ENCODE data around the gene PTPN13.
"Not testable (repeated sequence)": the region's sequence is repeated elsewhere in the genome, so short reads cannot be mapped to it uniquely, and the experiment has no call there.

PTPN13 gene

GRCh38 chr4:86641516-86642090, 47.5 kb downstream of the PTPN13 start:
- DNase-seq: no peak

GRCh38 chr4:86644892-86645291, 50.8 kb downstream of the PTPN13 start:
- no peak for DNase-seq

- DNase-seq: no peak
Measured at GRCh38 chr4:86652332-86652932, 58.3 kb downstream of the PTPN13 start.

GRCh38 chr4:86653237-86653865, 59.2 kb downstream of the PTPN13 start:
- DNase-seq: peak in 1 of 2 donors; percentile 10

- not testable (repeated sequence) for DNase-seq
Measured at GRCh38 chr4:86656781-86657180, 62.7 kb downstream of the PTPN13 start.

GRCh38 chr4:86657382-86657781, 63.3 kb downstream of the PTPN13 start:
- DNase-seq: no peak

GRCh38 chr4:86657910-86658309, 63.8 kb downstream of the PTPN13 start:
- DNase-seq: no peak

GRCh38 chr4:86660401-86660800, 66.3 kb downstream of the PTPN13 start:
- DNase-seq: no peak

GRCh38 chr4:86661006-86661405, 66.9 kb downstream of the PTPN13 start:
- no peak for DNase-seq

- DNase-seq: no peak
Measured at GRCh38 chr4:86661418-86661817, 67.3 kb downstream of the PTPN13 start.

GRCh38 chr4:86664959-86665358, 70.8 kb downstream of the PTPN13 start:
- no peak for DNase-seq

GRCh38 chr4:86670298-86670697, 76.2 kb downstream of the PTPN13 start:
- DNase-seq: no peak

- no peak for DNase-seq
Measured at GRCh38 chr4:86670756-86671155, 76.6 kb downstream of the PTPN13 start.

- no peak for DNase-seq
Measured at GRCh38 chr4:86675548-86675947, 81.4 kb downstream of the PTPN13 start.

GRCh38 chr4:86678796-86679195, 84.7 kb downstream of the PTPN13 start:
- no peak for DNase-seq

GRCh38 chr4:86679441-86679840, 85.3 kb downstream of the PTPN13 start:
- no peak for DNase-seq

- DNase-seq: no peak
Measured at GRCh38 chr4:86683167-86683566, 89.1 kb downstream of the PTPN13 start.

GRCh38 chr4:86683983-86684382, 89.9 kb downstream of the PTPN13 start:
- DNase-seq: no peak

GRCh38 chr4:86685401-86685800, 91.3 kb downstream of the PTPN13 start:
- no peak for DNase-seq

GRCh38 chr4:86686741-86687140, 92.6 kb downstream of the PTPN13 start:
- no peak for DNase-seq

- DNase-seq: no peak
Measured at GRCh38 chr4:86688026-86688425, 93.9 kb downstream of the PTPN13 start.

- DNase-seq: no peak
Measured at GRCh38 chr4:86704601-86705000, 110.5 kb downstream of the PTPN13 start.

- DNase-seq: peak; percentile 14 to 49
Measured at GRCh38 chr4:86706923-86707597, 112.9 kb downstream of the PTPN13 start.

GRCh38 chr4:86717651-86718050, 123.5 kb downstream of the PTPN13 start:
- DNase-seq: no peak
